Pancreas (tissue), 10 donors: ENCODE measurements around the gene COQ8A. TPM values are rescaled to one million over a fixed set of nuclear protein-coding genes. Genes with fewer than 3 reads are reported as not detected.

Source experiments
- ATAC-seq, 4 donors: fragments of 200-7000 bp; cut with Tn5 transposase; one replicate each; pipeline versions ENCODE4 v1.8.0 to v1.9.1; 2020; ENCODE audit warnings: mild to moderate bottlenecking in 4 of 4, moderate library complexity in 4 of 4
- DNase-seq, 6 donors: peaks; one replicate each; pipeline ENCODE4 v3.0.0-alpha.2; 2020
- FAIRE-seq: peaks from 2 replicates; lab custom pipeline; 2012; peaks lifted over from hg19 to GRCh38; lab: Jason Lieb, UNC
- H3K27ac ChIP-seq, 4 donors: fragments of 200-600 bp; sonication (generic); 1 replicate in 3 of 4; 2 replicates in 1 of 4; pipeline versions ENCODE4 v1.5.0 to v1.8.0; 2020
- H3K27me3 ChIP-seq, 4 donors: fragments of 200-600 bp; one replicate each; pipeline ENCODE4 v1.8.0; 2021
- H3K36me3 ChIP-seq, 3 donors: fragments of 200-600 bp; sonication (generic) in 1 of 3; one replicate each; pipeline versions ENCODE4 v1.5.0 to v1.8.0; 2020 to 2021
- H3K4me1 ChIP-seq, 3 donors: fragments of 200-600 bp; one replicate each; pipeline ENCODE4 v1.8.0; 2021
- H3K4me3 ChIP-seq, 4 donors: fragments of 200-600 bp; sonication (generic) in 2 of 4; one replicate each; pipeline versions ENCODE4 v1.5.0 to v1.8.0; 2020 to 2021
- H3K9me3 ChIP-seq, 4 donors: fragments of 200-600 bp; one replicate each; pipeline ENCODE4 v1.8.0; 2021
- WGBS, 2 donors: extraction: QIAGEN DNeasy Blood & Tissue Kit; methylation state at CpG; one replicate each; pipeline ENCODE4 v1.1.7; 2013; 5-methylcytosine and 5-hydroxymethylcytosine counted together
- intact Hi-C, 3 donors: fragments of 100-400 bp; cut with DNase I; formaldehyde crosslinking; loops; one replicate each; pipeline versions ENCODE4 v1.11.1 to v1.14.2; 2022
- polyA plus RNA-seq, 2 donors: library from polyadenylated mRNA; stranded (reverse); fragments of 200-250 nt; gene quantifications; one replicate each; pipeline ENCODE4 v1.2.3, GENCODE V29; 2013
- total RNA-seq, 6 donors: library from RNA; stranded (reverse); fragmentation: NEBNext Ultra II Directional in 4 of 6; extraction: Animal tissue kit (Norgen Biotek cat#: 25700) in 4 of 6; gene quantifications; one replicate each; pipeline versions ENCODE4 v1.2.1 to v1.2.4, GENCODE V29; 2021 to 2023
- TF ChIP-seq, protein P1 (sequence below), 4 donors: fragments of 200-600 bp; sonication (generic) in 3 of 4; IDR thresholded peaks; one replicate each; pipeline versions ENCODE4 v1.5.0 to v1.8.0; 2021; ENCODE audit warnings: antibody characterized with exemption in 4 of 4
- donor health status: healthy with polysubstance abuse.
- donor health status: DM: no; HTN: no; CAD: no; lungs with moderate emphysema.
- donor health status: DM: no; HTN: no; CAD: no.
- donor health status: control.
- donor health status: control.
- donor health status: Bipolar disorder and iron deficiency.
- donor health status: DM: yes; HTN: yes; CAD: no.
- donor health status: DM: no; HTN: no; CAD: no.
- donor health status: DM: no; HTN: no; CAD: no.
- donor health status: DM: yes; HTN: yes; CAD: no.

The COQ8A gene
- total and polyA plus RNA-seq, 8 donors = 61.2 to 169 (median 92.5) TPM

DNA sequence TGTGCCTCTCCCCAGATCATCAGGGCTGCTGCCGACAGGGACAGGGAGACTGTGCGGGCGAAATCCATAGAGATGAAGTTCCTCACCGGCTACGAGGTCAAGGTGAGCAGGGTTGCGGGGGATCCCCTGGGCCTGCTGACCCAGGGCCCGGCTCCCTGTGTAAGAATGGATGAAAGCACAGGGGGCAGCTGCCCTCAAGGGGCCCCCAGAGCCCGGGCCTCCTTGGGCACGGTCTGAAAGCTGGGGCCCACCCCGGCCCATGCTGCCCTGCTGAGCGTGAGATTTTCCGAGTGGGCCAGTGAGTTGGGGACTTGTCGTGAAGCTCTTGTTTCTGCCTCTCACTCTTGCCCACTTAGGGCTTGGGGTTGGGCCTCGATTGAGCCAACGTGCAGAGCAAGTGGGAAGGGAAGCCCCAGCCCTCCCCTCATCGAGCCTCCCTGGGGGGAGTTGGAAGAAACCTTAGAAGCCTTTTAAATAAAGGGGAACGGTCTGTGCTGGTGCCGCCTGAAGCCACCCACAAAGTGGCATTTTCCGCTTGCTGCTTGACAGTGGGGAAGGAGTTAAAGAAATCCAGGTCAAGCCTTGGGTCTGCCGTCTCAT lies 45.2 kb downstream of the COQ8A start:
- no peak overlapping the region for H3K4me3 ChIP-seq
- no peak overlapping the region for H3K27ac ChIP-seq

DNA sequence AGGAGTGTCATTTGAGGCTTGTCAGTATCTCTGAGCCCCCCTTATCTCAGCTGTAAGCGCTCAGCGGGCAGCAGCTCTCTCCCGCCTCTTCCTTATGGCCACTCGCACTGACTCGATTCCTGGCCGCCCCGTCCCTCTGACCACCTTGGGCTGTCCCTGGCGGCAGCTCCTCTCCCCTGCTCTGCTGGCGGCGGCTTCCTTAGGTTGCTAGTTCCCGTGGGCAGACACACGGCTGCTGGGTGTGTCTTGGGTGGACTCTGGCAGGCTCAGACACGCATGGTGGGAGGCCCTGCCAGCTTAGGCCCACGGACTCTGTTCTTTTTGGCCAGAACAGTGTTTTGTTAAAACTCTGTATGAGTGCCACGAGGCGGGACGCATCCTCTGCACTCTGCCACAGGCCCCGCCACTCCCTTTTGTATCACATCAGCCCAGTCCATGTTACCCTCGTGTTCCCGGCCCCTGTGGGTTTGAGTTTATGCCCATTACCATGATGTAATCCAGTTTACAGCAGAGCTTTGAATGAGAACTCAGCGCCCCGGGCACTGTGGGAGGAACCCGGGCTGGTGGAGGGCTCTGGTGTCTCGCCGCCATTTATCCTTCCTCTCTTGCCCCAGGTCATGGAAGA lies 45.9 kb downstream of the COQ8A start:
- Histone ChIP-seq H3K27ac (no peak overlapping the region), H3K36me3 (peaks cover 0 to 67% (median 35%) of the 10 kb centered on the region in 3 donors), H3K27me3 (no peaks in the 10 kb centered on the region), H3K4me1 (peaks cover 8 to 25% (median 20%) of the 10 kb centered on the region in 3 donors), H3K4me3 (no peak overlapping the region), H3K9me3 (no peaks in the 10 kb centered on the region)
- TF ChIP-seq, protein P1, sequence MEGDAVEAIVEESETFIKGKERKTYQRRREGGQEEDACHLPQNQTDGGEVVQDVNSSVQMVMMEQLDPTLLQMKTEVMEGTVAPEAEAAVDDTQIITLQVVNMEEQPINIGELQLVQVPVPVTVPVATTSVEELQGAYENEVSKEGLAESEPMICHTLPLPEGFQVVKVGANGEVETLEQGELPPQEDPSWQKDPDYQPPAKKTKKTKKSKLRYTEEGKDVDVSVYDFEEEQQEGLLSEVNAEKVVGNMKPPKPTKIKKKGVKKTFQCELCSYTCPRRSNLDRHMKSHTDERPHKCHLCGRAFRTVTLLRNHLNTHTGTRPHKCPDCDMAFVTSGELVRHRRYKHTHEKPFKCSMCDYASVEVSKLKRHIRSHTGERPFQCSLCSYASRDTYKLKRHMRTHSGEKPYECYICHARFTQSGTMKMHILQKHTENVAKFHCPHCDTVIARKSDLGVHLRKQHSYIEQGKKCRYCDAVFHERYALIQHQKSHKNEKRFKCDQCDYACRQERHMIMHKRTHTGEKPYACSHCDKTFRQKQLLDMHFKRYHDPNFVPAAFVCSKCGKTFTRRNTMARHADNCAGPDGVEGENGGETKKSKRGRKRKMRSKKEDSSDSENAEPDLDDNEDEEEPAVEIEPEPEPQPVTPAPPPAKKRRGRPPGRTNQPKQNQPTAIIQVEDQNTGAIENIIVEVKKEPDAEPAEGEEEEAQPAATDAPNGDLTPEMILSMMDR (IDR thresholded peaks at IDR 0.05) = no peak
- ATAC-seq = no peak
- intact Hi-C loops = no loop called here
- 91 to 93% methylated on average over 24 to 25 of the region's 25 CpGs for WGBS, 2 donors
- FAIRE-seq = no peak
- peak in 2 of 6 donors; percentile 10 to 62 for DNase-seq

More for the DNA sequence above, 45.2 kb downstream of the COQ8A start:
- peak in 1 of 6 donors; percentile 40 for DNase-seq
- Histone ChIP-seq H3K4me1 (peaks cover 8 to 19% (median 15%) of the 10 kb centered on the region in 3 donors), H3K27me3 (no peaks in the 10 kb centered on the region), H3K9me3 (no peaks in the 10 kb centered on the region), H3K36me3 (peaks cover 0 to 73% (median 35%) of the 10 kb centered on the region in 3 donors)
- ATAC-seq = no peak
- intact Hi-C loops = no loop called here
- WGBS, 2 donors = 92% methylated on average over 20 of the region's 20 CpGs
- FAIRE-seq = no peak
- TF ChIP-seq, protein P1 (IDR thresholded peaks at IDR 0.05) = no peak

DNA sequence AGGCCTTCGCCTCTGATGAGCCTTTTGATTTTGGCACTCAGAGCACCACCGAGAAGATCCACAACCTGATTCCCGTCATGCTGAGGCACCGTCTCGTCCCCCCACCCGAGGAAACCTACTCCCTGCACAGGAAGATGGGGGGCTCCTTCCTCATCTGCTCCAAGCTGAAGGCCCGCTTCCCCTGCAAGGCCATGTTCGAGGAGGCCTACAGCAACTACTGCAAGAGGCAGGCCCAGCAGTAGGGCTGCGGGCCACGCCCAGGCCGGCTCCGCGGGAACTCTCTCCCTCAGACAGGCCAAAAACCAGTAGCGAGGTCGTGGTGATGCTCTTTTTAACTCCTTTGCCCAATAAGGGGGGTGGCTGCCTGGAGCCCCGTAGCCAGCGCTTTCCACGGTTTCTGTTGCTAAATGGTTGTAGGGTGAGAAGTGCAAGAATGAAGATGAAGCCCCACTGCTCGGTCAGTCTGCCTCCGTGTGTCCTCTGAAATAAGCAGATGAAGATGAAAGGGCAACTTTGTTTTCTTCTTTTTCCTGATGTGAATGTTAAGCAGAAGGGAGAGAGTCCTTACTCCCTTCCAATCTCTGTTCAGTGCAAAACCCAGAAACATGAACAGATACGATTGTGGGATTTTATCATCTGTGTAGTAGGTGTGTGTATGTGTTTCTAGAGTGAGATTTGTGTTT lies 46.5 kb downstream of the COQ8A start:
- intact Hi-C loops = no loop called here
- Histone ChIP-seq H3K27me3 (no peaks in the 10 kb centered on the region), H3K9me3 (no peaks in the 10 kb centered on the region), H3K36me3 (peaks cover 0 to 62% (median 35%) of the 10 kb centered on the region in 3 donors), H3K4me3 (no peak overlapping the region), H3K27ac (no peak overlapping the region), H3K4me1 (peaks cover 8 to 25% (median 20%) of the 10 kb centered on the region in 3 donors)
- no peak for ATAC-seq
- 89 to 93% methylated on average over 21 of the region's 21 CpGs for WGBS, 2 donors
- TF ChIP-seq, protein P1 (IDR thresholded peaks at IDR 0.05) = no peak
- FAIRE-seq = no peak
- DNase-seq = peak in 1 of 6 donors; percentile 60

DNA sequence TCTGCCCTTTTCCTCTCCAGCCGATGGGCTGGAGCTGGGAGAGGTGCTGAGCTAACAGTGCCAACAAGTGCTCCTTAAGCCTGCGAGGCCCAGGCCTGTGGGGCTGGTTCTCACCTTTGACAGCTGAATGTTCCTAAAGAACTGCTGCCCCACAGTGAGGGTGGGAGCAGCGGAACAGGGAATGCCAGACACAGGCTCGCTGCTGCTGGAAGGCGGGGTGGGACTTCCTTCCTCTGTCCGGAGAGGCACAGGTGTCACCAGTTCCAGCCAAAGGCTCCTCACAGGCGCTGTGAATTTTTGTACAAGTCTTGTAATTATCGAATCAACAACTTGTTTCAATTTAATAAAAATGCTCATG lies 47.1 kb downstream of the COQ8A start:
- Histone ChIP-seq H3K4me3 (no peak overlapping the region), H3K27ac (peak overlapping the region in 1 of 4 donors; percentile 34), H3K27me3 (no peaks in the 10 kb centered on the region), H3K4me1 (peaks cover 8 to 25% (median 20%) of the 10 kb centered on the region in 3 donors), H3K36me3 (peaks cover 0 to 57% (median 31%) of the 10 kb centered on the region in 3 donors), H3K9me3 (no peaks in the 10 kb centered on the region)
- ATAC-seq = no peak
- WGBS, 2 donors = 89% methylated on average over 8 of the region's 8 CpGs
- DNase-seq = peak in 1 of 6 donors; percentile 33
- TF ChIP-seq, protein P1 (IDR thresholded peaks at IDR 0.05) = no peak
- intact Hi-C loops = no loop called here
- FAIRE-seq = no peak
